Skeletal muscle cell (primary cell): Measurements from ENCODE around the gene PLPPR1.

Experiments used
- DNase-seq: peaks from one replicate; pipeline ENCODE4 v3.0.0-alpha.2; 2010; ENCODE audit warnings: low read depth
- H3K4me3 ChIP-seq: 2 replicates; pipeline ENCODE4 v1.5.1; 2011; ENCODE audit warnings: low read depth, mild to moderate bottlenecking, control low read depth, low read length, moderate library complexity

PLPPR1 gene

DNA sequence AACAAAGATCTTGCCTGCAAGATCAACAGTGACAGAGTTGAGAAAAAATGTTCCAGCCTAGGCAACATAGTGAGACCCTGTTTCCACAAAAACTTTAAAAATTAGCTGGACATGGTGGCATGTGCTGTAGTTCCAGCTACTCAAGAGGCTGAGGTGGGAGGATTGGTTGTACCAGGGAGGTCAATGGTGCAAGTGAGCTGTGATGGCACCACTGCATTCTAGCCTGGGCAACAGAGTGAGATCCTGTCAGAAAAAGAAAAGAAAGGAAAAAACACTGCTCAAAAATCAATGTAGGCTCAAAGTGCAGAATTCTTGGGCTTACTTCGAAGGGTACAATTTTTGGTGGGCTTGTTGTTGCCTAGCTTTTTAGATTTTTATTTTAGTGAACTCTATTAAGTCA, 145.4 kb downstream of the PLPPR1 start:
- no peak for DNase-seq
- no peak overlapping the region for H3K4me3 ChIP-seq

DNA sequence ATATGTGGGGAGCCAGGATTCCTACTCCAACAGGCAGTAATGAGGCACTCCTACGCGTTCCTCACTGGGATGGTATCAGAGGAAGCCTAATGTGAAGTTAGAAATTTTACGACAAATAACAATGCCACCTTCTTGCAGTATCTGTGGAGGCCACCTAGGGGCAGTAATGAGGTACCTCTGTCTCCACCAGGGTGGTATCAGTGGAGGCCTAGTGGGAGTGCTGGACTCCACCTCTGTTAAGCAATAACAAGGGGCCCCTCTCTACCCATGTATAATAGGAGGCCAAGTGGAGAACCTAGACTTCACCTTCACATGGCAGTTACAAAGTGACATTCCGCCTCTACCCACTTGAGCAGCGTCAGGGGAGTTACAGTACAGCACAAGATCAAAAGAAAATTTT, 147.9 kb downstream of the PLPPR1 start:
- DNase-seq: no peak
- no peak overlapping the region for H3K4me3 ChIP-seq

DNA sequence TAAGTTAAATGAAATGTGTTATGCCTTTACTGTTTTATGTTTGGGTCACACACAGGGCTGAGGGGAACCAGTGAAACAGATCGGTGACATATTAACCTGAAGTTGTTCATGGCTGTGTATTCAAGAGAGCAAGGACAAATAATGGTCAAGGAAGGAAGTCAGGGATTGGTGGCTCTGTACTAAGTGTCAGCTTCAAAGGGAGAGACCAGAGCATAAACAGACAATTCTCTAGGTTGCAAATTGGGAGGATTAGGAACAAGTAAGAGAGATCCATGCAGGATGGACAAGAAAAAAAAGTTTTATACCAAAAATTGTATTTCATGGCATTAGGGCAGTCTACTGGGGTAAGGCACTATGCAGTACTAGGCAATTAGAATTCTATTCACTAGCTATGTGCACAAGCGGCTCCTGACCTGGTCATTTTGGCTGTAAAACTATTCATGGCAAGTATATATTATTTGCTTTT, 156.3 kb downstream of the PLPPR1 start:
- H3K4me3 ChIP-seq: no peak overlapping the region
- no peak for DNase-seq

DNA sequence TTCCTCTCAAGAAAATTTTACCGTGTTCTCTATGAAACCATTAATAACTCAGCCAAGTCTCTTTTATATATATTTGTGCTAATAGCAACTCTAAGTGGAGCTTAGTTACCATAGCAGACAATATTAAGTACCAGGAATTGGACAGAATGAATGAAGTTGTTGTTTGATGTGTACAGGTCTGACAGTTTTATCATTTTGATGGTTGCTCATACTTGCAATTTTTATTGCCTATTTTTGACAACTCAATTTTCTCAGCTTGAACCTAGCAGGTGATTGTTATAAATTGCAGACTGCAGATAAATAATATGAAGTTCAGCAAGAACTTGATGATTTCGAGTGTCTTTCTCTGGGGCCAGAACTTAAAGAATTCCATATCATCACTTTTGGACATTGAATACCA, 163.2 kb downstream of the PLPPR1 start:
- H3K4me3 ChIP-seq: no peak overlapping the region
- DNase-seq: no peak

DNA sequence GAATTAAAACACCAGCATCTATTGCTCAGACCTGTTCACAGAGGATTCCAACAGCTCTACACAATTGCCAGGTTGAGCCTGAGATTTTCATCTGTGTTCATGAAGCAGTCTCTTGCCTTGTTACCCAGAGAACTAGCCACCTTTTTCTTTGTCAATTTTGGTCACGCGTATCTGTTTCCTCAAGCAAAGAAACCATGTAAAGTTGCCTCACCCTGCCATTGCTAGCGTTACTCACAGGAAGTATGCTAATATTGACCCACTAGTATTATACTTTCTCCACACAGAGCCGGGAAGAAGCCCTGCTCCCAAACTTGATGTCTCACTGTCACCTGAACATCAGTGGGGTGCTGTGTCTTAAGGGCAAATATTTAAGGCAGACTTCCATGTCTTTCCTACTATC, 168.5 kb downstream of the PLPPR1 start:
- H3K4me3 ChIP-seq: no peak overlapping the region
- no peak for DNase-seq

DNA sequence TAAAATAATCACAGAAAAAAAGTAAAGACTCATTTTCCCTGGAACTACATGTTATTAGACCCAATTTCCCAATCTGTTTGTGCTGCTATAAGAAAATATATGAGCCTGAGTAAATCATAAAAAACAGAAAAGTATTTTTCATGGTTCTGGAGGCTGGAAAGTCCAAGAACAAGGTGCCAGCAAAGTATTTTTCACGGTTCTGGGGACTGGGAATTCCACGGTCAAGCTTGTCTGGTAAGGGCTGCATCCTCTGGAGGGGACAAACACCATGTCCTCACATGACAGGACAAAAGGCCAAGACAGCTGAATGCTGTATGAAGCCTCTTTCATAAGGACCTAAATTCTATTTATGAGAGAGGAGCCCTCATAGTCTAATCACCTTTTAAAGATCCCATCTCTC, 172.3 kb downstream of the PLPPR1 start:
- no peak for DNase-seq
- no peak overlapping the region for H3K4me3 ChIP-seq

DNA sequence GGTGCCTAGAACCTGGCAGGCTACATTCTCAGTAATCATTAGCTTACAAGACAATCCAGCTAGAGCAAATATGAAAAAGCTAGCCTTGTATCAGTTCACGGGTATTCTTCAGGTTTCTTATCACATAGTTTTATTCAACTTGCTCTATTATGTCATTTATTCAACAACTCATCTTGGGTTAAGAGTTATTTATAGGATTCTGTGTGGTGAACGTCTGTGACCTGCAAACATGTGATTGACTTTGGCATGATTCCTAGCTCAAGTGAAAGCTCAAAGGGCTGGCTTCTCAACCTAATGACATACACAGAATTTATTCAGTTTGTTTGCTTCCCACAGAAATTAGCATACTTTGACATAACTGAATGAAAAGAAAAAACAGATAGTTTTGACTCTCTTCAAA, 173.1 kb downstream of the PLPPR1 start:
- H3K4me3 ChIP-seq: no peak overlapping the region
- DNase-seq: no peak

DNA sequence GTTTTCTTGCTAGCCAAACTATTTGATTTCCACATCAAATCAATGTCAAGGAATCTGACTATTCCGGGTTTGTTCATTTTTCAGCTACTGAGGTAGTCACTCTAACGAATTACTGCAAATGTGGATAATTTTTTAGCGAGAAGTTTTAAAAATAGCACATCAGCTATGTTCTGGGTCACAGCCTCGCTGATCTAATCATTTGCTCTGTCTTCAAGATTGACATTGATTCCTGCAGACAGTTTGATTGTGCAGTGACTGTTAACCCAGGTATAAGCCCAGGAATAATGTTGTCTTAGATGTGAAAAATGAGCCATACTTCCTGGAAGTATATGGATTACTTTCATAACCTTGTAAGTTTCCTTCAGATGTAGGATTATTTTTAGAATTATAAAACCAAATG, 181.1 kb downstream of the PLPPR1 start:
- DNase-seq: no peak
- H3K4me3 ChIP-seq: no peak overlapping the region

DNA sequence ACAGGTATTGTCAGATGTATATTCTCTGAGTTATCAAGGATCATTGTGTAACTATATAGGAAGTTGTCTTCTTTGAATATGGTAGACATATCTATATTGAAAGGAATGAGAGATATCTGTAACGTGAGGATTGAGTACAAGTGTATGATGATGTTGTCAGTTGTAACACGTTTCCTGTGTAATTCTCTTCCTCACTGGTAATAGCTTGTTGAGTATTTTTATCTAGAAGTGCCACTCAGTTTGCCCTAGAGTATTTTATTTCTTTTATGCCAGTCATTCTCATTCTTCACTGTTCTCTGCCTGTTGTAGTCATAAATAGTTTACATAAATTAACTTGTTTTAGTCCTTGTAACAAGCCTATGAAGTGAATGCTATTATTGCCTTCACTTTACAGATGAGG, 184.1 kb downstream of the PLPPR1 start:
- DNase-seq: no peak
- no peak overlapping the region for H3K4me3 ChIP-seq

DNA sequence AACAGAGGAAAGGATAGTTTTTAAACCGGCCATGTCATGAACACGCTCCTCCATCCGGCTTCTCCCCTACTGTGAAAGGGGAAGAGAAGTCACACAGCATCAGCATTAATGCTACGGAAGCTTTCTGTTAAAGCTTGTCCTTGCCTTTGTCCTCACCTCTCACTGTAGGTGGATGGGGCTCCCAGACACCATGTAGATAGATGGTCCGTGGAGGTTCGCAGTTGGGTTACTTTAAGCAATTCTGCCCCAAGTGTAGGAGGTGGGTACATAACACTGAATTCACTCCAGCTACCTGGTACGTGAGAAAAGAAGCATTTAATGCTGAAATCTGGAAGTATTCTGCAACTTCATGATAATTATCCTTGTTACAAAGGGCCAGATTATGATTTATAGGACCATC, 190.5 kb downstream of the PLPPR1 start:
- no peak for DNase-seq
- no peak overlapping the region for H3K4me3 ChIP-seq

DNA sequence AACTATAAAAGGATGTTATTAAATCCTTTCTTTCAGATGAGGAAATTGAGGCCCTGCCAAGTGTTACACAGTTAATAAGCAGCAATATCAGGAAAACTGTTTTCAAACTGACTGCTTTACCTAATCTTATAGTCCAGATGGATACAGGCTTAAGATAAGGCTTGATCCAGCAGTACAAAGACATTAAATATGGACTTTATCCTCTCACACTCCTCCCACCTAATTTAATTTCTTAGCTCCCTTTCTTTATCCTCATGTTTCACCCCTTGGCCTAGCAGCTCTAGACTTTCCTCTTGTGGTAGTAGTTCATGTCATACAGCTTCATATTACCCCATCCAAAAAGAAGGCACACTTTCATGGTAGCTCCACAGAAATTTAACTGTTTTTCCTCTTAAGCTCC, 191.8 kb downstream of the PLPPR1 start:
- DNase-seq: no peak
- no peak overlapping the region for H3K4me3 ChIP-seq

DNA sequence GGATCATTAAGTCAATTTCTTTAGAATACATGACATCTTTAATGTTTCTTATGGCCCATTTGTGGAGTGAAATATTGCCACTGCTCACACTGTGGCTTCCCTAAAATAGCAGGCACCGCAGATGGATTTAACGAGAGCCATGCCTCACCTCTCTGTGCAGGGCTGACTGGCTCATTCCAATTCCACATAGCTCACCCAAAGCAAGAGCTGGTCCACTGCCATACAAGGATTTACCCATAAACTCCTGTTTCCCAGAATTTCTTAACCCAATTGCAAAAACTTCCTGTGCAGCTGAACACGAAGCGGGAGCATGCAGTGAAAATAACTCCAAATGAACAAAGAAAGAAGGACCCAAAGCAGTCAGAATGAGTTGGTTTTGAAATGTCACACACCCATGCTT, 196.7 kb downstream of the PLPPR1 start:
- no peak overlapping the region for H3K4me3 ChIP-seq
- no peak for DNase-seq

DNA sequence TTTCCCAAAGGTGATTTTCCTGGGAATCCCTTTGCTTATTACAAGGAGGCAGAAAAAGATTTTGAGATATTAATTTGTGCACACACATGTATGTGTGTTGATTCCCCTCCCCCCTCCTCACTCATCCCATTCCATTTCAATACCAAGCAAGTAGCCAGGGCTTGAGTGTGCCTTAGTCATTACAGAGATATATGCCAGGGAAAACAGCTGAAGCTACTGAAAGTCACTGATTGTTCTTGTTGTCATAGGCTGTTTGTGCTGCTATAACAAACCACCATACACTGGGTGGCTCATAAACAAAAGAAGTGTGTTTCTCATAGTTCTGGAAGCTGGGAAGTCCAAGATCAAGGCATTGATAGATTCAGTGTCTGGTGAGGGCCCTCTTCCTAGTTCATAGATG, 197.6 kb downstream of the PLPPR1 start:
- H3K4me3 ChIP-seq: no peak overlapping the region
- DNase-seq: no peak

DNA sequence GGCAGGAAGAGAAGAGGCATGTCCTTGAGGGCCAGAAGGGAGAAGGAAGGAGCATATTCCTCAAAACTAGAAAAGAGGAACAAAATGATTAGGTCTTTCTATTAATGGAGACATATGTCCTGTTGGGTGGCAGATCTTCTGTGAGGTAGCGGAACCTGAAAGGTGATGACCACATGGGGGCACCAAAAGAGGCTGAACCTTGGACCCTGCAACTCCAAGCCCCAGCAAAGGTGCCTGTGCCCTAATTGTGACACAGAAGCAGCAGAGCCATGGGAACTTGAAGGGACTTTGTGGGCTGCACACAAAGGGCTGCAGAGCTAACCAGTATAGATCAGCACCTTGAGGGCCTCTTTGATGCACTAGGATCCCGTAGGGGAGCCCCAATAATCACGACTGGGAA, 198.3 kb downstream of the PLPPR1 start:
- no peak overlapping the region for H3K4me3 ChIP-seq
- no peak for DNase-seq

DNA sequence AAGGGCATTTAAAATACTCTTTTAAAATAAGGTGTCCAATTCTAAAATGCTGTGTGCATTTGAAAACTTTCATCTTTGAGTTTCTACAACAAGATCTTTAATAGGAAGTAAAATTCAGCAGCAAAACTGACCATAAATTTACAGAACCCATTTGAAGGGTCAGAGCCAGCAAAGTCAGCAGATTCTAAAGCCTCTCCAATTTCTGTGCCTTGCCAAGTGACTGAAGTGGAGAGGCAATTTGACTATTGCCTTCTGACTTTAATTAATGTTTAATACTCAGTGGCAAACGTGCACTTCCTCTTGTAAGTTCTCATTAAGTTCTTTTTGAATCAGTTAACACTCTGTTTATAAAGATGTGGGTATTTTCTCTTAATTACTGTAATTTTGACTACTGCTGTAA, 201.1 kb downstream of the PLPPR1 start:
- DNase-seq: no peak

DNA sequence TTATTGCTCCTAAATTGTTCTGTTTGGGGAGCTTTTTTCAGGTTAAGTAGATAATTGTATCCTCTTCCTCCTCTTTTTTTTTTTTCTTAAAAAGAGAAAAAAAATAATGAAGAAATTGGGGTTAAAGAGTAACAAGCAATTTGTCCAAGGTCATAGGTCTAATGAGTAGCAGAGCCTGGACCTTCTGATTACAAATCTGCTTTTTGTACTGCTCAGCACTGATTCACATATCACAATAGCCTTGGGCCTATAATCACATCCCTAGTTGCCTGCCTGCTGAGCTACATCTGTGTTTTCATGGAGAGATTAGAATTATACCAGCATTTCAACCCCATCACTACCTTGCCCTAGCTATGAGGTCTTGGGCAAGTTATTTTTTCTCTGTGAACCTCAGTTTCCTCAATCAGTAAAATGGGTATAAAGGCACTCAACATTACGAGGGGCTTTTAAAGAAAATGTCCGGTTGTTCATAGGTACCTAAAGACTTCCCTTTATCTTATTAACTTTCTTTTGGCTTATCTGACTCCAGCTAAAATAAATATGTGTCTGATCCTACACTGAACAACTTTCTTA, 204.0 kb downstream of the PLPPR1 start:
- no peak for DNase-seq
- H3K4me3 ChIP-seq: no peak overlapping the region

More for the DNA sequence above, 201.1 kb downstream of the PLPPR1 start:
- H3K4me3 ChIP-seq: no peak overlapping the region

DNA sequence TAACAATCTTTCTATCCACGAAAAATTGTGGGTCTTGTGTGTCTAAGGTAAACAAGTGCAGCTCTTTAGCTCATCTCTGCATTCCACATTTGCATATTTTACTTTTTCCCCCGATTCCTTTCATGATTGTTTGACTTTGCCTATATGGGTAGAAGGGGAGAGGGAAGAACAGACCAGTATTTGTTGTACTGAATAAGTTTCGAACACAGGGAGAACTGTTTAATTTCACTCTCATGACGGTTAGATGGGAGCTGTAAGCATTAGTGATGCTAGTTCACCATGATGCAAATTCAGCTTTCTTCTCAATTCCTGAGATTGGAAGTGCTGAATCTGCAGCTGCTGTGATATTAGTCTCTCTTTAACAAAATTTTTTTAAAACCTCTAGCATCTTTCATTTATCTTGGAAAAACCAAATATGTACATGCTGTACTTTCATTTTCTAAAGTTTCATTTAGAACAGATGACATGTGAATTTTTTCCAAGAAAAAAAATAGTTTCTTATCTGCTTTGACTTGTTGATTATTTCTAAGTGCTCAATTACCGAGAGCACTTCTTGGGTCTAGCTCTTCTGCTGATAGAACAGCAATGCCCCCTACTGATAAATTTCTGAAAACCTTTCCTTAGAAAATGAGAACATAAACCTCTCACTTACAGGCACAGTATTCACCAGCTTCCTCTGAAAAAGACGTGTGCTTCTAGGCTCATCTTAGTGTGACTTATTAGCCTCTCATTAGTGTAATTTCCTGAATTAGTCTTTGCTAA, 206.8 kb downstream of the PLPPR1 start:
- DNase-seq: no peak
- H3K4me3 ChIP-seq: no peak overlapping the region

DNA sequence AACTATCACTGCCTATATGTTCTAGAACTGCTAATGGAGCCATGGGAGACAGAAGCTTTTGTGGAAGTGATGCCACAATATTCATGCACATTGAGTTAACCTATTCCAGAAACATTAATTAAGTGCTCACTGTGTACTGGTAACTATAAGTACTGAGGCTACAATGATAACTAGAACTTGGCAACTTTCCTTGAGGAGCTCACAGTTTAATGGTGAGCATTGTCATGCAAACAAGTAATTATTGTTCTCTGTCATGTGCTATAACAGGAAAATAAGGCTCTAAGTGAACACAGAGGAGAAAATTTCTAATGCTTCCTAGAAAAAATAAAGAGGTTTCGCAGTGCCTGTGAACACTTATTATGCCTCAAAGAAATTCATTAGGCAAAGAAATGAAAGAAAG, 214.1 kb downstream of the PLPPR1 start:
- H3K4me3 ChIP-seq: no peak overlapping the region
- DNase-seq: no peak

DNA sequence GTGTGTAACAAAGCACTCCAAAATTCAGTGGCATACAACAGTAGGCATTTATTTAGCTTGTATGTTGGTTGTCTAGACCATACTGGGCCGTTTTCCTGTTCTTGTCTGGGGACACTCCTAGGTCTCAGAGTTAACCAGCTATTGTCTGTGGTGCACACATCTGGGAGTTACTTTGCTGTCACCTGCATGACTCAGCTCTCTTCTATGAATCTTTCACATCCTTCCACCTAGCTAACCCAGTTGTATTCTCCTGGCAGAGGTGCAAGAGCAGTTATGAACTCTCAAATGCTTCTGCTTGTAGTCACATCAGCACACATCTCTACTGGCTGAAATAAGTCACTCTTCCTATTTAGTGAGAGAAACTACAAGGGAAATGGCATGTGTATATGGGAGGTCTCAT, 218.2 kb downstream of the PLPPR1 start:
- H3K4me3 ChIP-seq: no peak overlapping the region
- no peak for DNase-seq

DNA sequence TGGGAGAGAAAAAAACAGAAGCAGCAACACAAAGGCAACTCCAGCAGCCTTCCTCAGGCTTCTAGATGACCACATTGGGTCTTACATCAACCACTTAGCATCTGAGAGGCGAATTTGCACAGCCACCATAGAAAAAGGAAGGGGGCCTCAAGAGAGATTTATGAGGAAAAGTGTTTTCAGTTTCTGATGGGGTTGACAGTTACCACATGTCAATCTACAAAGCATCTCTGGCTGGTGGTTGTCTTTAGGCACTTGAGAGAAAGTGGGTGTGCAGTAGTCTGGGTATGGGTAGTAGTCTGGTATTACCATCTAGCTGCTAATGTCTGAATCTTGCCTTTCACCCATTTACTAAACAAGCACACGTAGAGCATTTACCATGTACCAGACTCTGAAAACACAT, 218.8 kb downstream of the PLPPR1 start:
- DNase-seq: no peak

DNA sequence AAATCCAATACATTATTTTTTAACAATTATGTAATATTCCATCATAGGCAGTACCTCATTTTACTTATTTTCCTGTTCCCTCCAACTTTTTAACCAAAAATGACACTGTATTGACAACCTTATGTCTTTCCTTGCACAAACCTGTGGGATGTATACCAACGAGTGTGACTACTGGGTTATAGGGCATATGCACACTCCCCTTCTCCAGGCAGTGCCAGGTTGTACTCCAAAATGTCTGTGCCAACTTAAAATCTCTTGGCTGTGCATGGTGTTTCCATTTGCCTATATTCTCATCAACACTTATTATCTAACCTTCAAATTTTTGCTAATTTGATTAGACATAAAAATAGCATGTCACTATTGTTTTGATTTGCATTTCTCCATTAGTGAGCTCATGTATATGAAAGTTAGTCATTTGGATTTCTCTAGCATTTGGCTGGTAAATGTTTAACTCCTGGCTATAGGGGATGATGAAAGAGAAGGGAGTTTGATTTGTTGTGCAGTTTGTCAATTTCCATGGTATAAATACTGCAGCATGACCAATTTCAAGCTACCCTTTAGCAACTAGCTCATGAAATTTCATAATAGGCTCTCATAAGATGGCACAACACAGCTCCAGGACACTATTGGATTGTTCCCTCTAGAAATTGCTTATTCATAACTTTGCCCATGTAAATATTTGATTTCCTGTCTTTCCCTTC, 226.4 kb downstream of the PLPPR1 start:
- no peak for DNase-seq
- H3K4me3 ChIP-seq: no peak overlapping the region

More for the DNA sequence above, 218.8 kb downstream of the PLPPR1 start:
- H3K4me3 ChIP-seq: no peak overlapping the region
